CD4-positive, alpha-beta T cell treated with Interleukin-4 for 4 hours (primary cell): ENCODE results near the gene CAMK1D.

Source experiments
- DNase-seq: peaks from one replicate; pipeline ENCODE4 v3.0.0-alpha.2; 2020

Gene CAMK1D

GRCh38 chr10:12661671-12662070 is 312.3 kb downstream of the CAMK1D start:
- no peak for DNase-seq

- DNase-seq, result no peak
Observed at GRCh38 chr10:12663863-12664262, 314.5 kb downstream of the CAMK1D start.

GRCh38 chr10:12665501-12665900 is 316.2 kb downstream of the CAMK1D start:
- DNase-seq, result no peak

GRCh38 chr10:12667052-12667451 is 317.7 kb downstream of the CAMK1D start:
- no peak for DNase-seq

GRCh38 chr10:12668634-12669033 is 319.3 kb downstream of the CAMK1D start:
- DNase-seq, result no peak

GRCh38 chr10:12670004-12670403 is 320.7 kb downstream of the CAMK1D start:
- no peak for DNase-seq

GRCh38 chr10:12675186-12675585 is 325.8 kb downstream of the CAMK1D start:
- DNase-seq, result no peak

- no peak for DNase-seq
Observed at GRCh38 chr10:12679636-12680035, 330.3 kb downstream of the CAMK1D start.

- no peak for DNase-seq
Observed at GRCh38 chr10:12681252-12681651, 331.9 kb downstream of the CAMK1D start.

GRCh38 chr10:12684784-12685183 is 335.4 kb downstream of the CAMK1D start:
- DNase-seq, result no peak

- DNase-seq, result no peak
Observed at GRCh38 chr10:12685261-12686058, 336.1 kb downstream of the CAMK1D start.

- DNase-seq, result no peak
Observed at GRCh38 chr10:12687996-12688395, 338.6 kb downstream of the CAMK1D start.

GRCh38 chr10:12689893-12690292 is 340.5 kb downstream of the CAMK1D start:
- no peak for DNase-seq

- no peak for DNase-seq
Observed at GRCh38 chr10:12690525-12691126, 341.3 kb downstream of the CAMK1D start.

GRCh38 chr10:12691596-12691995 is 342.2 kb downstream of the CAMK1D start:
- DNase-seq, result no peak

- no peak for DNase-seq
Observed at GRCh38 chr10:12697764-12698163, 348.4 kb downstream of the CAMK1D start.

- no peak for DNase-seq
Observed at GRCh38 chr10:12699258-12699700, 349.9 kb downstream of the CAMK1D start.

- DNase-seq, result no peak
Observed at GRCh38 chr10:12699781-12700556, 350.6 kb downstream of the CAMK1D start.

GRCh38 chr10:12700557-12700874 is 351.2 kb downstream of the CAMK1D start:
- DNase-seq, result no peak

GRCh38 chr10:12701696-12702095 is 352.3 kb downstream of the CAMK1D start:
- no peak for DNase-seq

- DNase-seq, result no peak
Observed at GRCh38 chr10:12702215-12702770, 352.9 kb downstream of the CAMK1D start.

GRCh38 chr10:12703126-12703525 is 353.8 kb downstream of the CAMK1D start:
- DNase-seq, result no peak

- no peak for DNase-seq
Observed at GRCh38 chr10:12703813-12704212, 354.5 kb downstream of the CAMK1D start.

- no peak for DNase-seq
Observed at GRCh38 chr10:12704488-12704887, 355.1 kb downstream of the CAMK1D start.
